ENCODE results near the gene PARD3.

Gene PARD3

DNA sequence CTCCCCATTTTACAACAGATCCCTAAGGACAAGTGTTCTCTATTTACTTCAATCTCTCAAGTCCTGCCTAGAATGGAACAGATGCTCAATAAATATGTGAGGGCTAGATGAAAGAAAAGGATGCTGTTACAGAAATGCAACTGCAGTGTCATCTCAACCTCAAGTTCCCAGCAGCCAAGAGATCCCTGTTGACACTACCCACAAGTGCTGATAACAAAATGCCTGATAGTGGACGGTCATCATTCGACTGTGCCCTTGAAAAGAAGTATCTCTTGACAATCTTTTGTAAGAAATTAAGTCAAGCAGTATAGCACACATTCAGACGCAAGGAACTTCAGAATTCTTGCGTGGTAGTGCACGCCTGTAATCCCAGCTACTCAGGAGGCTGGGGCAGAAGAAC is 133.2 kb downstream of the PARD3 start:
- Mint-ChIP-seq H3K27ac (no peak overlapping the region), H3K9me3 (no peaks in the 10 kb centered on the region), H3K36me3 (ENCODE audit: insufficient read depth) (no peaks in the 10 kb centered on the region), H3K4me3 (no peak overlapping the region), H3K27me3 (peaks cover 8 to 11% of the 10 kb centered on the region in 2 donors), H3K4me1 (ENCODE audit: low read depth in 2 of 2) (no peaks in the 10 kb centered on the region)
- DNase-seq, result no peak
- no peak for ATAC-seq (replicated peaks)

DNA sequence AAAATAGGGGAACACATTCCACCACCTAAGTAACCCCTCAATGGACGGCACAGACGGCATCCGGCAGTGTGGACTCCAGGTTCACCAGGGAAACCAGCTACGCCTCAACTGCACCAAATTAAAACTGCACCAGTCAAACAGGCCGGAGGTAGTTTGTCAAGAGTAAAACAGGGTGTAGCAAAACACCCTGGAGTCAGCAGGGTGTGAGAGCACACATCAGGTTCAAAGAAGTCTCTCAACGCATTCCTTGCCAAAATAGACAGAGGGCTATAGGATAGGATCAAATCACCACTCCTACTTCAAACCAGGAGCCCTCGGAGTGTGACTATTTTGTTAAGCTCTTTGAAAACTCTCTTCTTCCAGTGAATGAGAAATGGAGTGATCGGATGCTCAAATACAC is 135.9 kb downstream of the PARD3 start:
- DNase-seq (no peak), ATAC-seq (replicated peaks) (no peak)
- no peak overlapping the region for H3K27ac Mint-ChIP-seq
- H3K4me1 Mint-ChIP-seq (ENCODE audit: low read depth in 2 of 2), result no peaks in the 10 kb centered on the region
- no peak overlapping the region for H3K4me3 Mint-ChIP-seq
- H3K27me3 Mint-ChIP-seq, result peaks cover 18 to 33% of the 10 kb centered on the region in 2 donors
- peaks cover 0 to 5% of the 10 kb centered on the region in 2 donors for H3K9me3 Mint-ChIP-seq
- no peaks in the 10 kb centered on the region for H3K36me3 Mint-ChIP-seq (ENCODE audit: insufficient read depth)

DNA sequence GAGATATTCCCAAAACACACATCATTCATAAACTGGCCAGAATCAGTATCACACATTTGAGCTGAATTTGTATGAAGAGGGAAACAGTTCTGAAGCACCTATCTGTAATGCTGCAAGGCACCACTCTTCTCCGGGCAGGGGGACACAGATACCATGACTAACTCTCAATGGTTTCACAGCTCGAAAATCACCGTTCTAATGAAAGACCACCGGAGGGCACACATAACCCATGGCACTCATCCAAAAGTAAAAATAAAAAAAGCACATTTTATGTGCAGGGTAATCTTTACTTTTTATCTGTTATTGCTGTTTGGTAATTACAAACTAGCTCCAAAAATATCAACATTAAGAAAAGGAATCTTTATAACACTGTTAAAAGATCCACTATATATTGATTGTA is 137.5 kb downstream of the PARD3 start:
- Mint-ChIP-seq H3K4me3 (no peak overlapping the region), H3K27ac (no peak overlapping the region), H3K4me1 (ENCODE audit: low read depth in 2 of 2) (no peaks in the 10 kb centered on the region), H3K36me3 (ENCODE audit: insufficient read depth) (no peaks in the 10 kb centered on the region), H3K27me3 (peaks cover 25 to 38% of the 10 kb centered on the region in 2 donors), H3K9me3 (peaks cover 0 to 5% of the 10 kb centered on the region in 2 donors)
- ATAC-seq (replicated peaks) (no peak), DNase-seq (no peak)

DNA sequence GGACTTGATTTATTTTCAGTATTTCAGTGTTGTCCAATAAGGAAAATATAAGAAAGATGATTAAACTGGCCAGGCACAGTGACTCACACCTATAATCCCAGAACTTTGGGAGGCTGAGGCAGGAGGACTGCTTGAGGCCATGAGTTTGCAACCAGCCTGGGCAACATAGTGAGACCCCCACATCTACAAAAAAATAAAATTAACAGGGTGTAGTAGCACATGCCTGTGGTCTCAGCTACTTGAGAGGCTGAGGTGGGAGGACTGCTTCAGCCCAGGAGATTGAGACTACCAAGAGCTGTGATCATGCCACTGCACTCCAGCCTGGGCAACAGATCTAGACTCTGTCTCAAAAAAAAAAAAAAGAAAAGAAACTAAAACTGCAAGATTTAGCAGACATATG is 138.0 kb downstream of the PARD3 start:
- ATAC-seq (replicated peaks) (no peak), DNase-seq (no peak)
- no peak overlapping the region for H3K27ac Mint-ChIP-seq
- H3K36me3 Mint-ChIP-seq (ENCODE audit: insufficient read depth), result no peaks in the 10 kb centered on the region
- H3K4me3 Mint-ChIP-seq, result no peak overlapping the region
- H3K27me3 Mint-ChIP-seq, result peaks cover 25 to 43% of the 10 kb centered on the region in 2 donors
- no peaks in the 10 kb centered on the region for H3K4me1 Mint-ChIP-seq (ENCODE audit: low read depth in 2 of 2)
- peaks cover 0 to 5% of the 10 kb centered on the region in 2 donors for H3K9me3 Mint-ChIP-seq

DNA sequence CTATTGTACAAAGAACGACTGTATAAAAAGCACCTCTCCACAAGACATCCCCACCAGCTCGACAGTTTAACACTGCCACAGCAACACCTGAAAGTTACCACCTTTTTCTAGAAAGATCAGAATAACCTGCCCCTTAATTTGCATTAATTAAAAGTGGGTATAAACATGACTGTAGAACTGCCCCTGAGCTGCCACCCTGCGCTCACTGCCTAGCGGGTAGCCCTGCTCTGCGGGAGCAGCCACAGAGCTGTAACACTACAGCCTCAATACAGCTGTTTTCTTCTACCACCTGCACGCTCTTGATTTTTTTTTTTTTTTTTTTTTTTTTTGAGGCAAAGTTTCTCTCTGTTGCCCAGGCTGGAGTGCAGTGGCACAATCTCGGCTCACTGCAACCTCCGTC is 140.9 kb downstream of the PARD3 start:
- ATAC-seq (replicated peaks), result no peak
- peaks cover 0 to 5% of the 10 kb centered on the region in 2 donors for H3K9me3 Mint-ChIP-seq
- no peaks in the 10 kb centered on the region for H3K36me3 Mint-ChIP-seq (ENCODE audit: insufficient read depth)
- H3K4me3 Mint-ChIP-seq, result no peak overlapping the region
- DNase-seq, result no peak
- H3K27me3 Mint-ChIP-seq, result peaks cover 20 to 38% of the 10 kb centered on the region in 2 donors
- no peak overlapping the region for H3K27ac Mint-ChIP-seq
- H3K4me1 Mint-ChIP-seq (ENCODE audit: low read depth in 2 of 2), result no peaks in the 10 kb centered on the region

DNA sequence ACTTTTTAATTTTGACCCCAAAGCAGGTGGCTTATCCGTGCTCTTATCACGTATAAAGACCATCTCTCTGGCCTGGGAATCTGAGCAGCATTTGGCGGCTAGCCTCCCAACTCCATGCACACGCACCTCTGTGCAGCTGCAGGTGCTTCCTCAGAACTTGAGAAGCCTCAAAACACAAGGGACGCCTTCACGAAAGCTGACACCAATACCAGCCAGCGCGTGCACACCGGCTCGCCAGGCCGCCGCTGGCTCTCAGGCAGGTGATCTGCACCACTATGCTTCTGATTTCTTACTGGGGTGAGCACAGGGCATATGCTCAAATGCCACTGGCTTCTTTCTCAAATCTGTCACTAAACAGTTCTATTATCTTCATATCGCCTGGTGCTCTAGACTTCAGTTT is 145.0 kb downstream of the PARD3 start:
- peaks cover 6 to 16% of the 10 kb centered on the region in 2 donors for H3K27me3 Mint-ChIP-seq
- H3K36me3 Mint-ChIP-seq (ENCODE audit: insufficient read depth), result no peaks in the 10 kb centered on the region
- no peak overlapping the region for H3K27ac Mint-ChIP-seq
- no peak overlapping the region for H3K4me3 Mint-ChIP-seq
- ATAC-seq (replicated peaks) (no peak), DNase-seq (no peak)
- no peaks in the 10 kb centered on the region for H3K4me1 Mint-ChIP-seq (ENCODE audit: low read depth in 2 of 2)
- H3K9me3 Mint-ChIP-seq, result no peaks in the 10 kb centered on the region

DNA sequence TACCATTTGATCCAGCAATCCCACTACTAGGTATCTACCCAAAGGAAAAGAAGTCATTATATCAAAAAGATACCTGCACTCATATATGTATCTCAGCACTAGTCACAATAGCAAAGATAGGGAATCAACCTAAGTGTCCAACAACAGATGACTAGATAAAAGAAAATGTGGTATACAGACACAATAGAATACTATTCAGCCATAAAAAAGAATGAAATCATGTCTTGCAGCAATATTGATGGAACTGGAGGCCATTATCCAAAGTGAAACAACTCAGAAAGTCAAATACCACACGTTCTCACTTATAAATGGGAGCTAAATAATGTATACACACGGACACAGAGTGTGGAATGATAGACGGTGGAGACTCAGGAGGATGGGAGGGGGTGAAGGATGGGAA is 146.0 kb downstream of the PARD3 start:
- H3K4me3 Mint-ChIP-seq, result no peak overlapping the region
- no peak overlapping the region for H3K27ac Mint-ChIP-seq
- no peaks in the 10 kb centered on the region for H3K36me3 Mint-ChIP-seq (ENCODE audit: insufficient read depth)

DNA sequence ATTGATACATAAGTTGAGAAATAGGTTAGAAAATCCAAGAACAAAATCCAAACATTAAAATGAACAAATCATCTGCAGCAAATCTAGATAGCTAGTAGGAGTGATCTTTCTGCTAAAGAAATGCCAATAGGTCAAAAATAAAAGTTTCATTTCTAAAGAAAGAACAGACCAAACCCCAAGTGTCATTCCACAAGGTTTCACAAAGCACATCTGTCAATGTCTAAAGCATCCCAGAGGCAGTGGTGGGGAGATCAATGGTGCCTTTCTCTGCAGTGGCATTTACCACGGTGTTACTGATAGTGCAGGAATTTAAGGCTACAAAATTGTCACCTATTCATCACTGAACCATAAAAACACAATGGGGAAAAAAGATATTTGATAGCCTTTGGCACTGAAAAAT is 147.9 kb downstream of the PARD3 start:
- H3K4me1 Mint-ChIP-seq (ENCODE audit: low read depth in 2 of 2), result no peaks in the 10 kb centered on the region
- H3K9me3 Mint-ChIP-seq, result no peaks in the 10 kb centered on the region
- peaks cover 5 to 10% of the 10 kb centered on the region in 2 donors for H3K27me3 Mint-ChIP-seq
- H3K4me3 Mint-ChIP-seq, result no peak overlapping the region
- ATAC-seq (replicated peaks), result no peak
- no peak for DNase-seq
- no peaks in the 10 kb centered on the region for H3K36me3 Mint-ChIP-seq (ENCODE audit: insufficient read depth)
- no peak overlapping the region for H3K27ac Mint-ChIP-seq

More for the DNA sequence above, 146.0 kb downstream of the PARD3 start:
- ATAC-seq (replicated peaks) (no peak), DNase-seq (no peak)
- Mint-ChIP-seq H3K27me3 (peaks cover 10 to 12% of the 10 kb centered on the region in 2 donors), H3K9me3 (no peaks in the 10 kb centered on the region), H3K4me1 (ENCODE audit: low read depth in 2 of 2) (no peaks in the 10 kb centered on the region)

DNA sequence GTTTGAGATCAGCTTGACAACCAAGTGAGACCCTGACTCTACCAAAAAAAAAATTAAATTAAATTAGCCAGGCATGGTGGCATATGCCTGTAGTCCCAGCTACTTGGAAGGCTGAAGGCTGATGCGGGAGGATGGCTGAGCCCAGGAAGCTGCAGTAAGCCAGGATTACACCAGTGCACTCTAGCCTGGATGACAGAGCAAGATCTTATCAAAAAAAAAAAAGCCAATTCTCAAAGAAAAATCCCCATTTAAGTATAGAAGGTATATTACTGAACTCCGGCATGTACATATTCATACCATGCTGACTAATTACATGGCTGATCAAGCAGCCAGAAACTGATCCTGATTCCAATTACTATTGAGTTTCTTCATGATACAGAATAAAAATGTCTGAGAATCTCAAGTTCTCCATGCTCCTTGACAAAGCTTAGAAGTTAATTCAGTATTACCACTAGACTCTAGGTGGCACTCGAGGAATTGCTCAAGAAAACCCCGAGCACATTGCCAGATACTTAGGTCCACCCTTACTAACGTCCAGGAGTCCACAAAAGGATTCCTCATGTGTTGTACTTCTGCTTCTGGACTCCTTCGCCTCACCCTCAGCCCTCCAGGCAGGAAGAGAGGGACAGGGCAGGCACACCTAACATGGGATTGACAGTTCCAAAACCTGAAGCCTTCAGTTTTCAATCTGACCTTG is 148.9 kb downstream of the PARD3 start:
- H3K9me3 Mint-ChIP-seq, result no peaks in the 10 kb centered on the region
- H3K36me3 Mint-ChIP-seq (ENCODE audit: insufficient read depth), result no peaks in the 10 kb centered on the region
- no peak for ATAC-seq (replicated peaks)
- H3K27me3 Mint-ChIP-seq, result peaks cover 5 to 9% of the 10 kb centered on the region in 2 donors
- no peak overlapping the region for H3K4me3 Mint-ChIP-seq
- DNase-seq, result no peak
- H3K27ac Mint-ChIP-seq, result no peak overlapping the region
- no peaks in the 10 kb centered on the region for H3K4me1 Mint-ChIP-seq (ENCODE audit: low read depth in 2 of 2)

DNA sequence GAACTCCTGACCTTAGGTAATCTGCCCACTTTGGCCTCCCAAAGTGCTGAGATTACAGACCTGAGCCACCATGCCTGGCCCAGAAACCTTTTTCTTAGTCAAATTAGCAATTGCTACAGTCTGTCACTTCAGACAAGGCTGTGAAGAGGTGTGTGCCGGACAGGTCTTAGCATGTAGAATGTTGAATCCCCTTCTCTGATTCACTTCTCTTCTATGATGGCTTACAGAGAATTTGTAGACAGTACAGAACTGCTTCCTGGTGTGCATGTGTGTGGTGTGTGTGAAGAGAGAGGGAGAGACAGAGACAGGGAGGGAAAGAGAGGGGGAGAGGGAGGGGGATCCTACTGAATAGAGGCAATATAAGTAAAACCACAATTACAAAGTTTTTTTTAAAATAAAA is 150.4 kb downstream of the PARD3 start:
- DNase-seq (no peak), ATAC-seq (replicated peaks) (no peak)
- no peak overlapping the region for H3K27ac Mint-ChIP-seq
- H3K36me3 Mint-ChIP-seq (ENCODE audit: insufficient read depth), result no peaks in the 10 kb centered on the region
- no peaks in the 10 kb centered on the region for H3K4me1 Mint-ChIP-seq (ENCODE audit: low read depth in 2 of 2)
- peaks cover 5 to 18% of the 10 kb centered on the region in 2 donors for H3K27me3 Mint-ChIP-seq
- H3K4me3 Mint-ChIP-seq, result no peak overlapping the region
- H3K9me3 Mint-ChIP-seq, result no peaks in the 10 kb centered on the region

DNA sequence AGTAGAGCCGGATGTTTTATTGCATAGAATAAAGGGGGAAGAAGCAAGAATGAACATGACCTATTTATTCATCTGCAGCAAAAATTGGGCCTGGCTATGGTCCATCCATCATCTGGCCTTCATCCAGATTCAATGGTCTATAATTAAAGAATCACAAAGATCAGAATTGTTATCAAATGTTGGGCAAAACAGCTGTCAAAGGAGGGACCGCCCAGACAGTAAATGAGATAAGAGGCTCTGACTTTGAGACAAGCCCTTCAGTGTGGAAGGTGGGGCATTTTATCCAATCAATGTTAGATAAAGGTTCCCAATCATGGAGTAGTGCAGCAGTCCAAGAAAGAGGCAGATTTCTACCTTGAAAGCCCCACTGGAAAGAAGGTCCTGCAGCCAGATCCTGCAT is 153.5 kb downstream of the PARD3 start:
- Mint-ChIP-seq H3K27me3 (peaks cover 5 to 18% of the 10 kb centered on the region in 2 donors), H3K4me3 (no peak overlapping the region), H3K4me1 (ENCODE audit: low read depth in 2 of 2) (no peaks in the 10 kb centered on the region), H3K9me3 (no peaks in the 10 kb centered on the region), H3K27ac (no peak overlapping the region), H3K36me3 (ENCODE audit: insufficient read depth) (no peaks in the 10 kb centered on the region)
- ATAC-seq (replicated peaks) (no peak), DNase-seq (no peak)

DNA sequence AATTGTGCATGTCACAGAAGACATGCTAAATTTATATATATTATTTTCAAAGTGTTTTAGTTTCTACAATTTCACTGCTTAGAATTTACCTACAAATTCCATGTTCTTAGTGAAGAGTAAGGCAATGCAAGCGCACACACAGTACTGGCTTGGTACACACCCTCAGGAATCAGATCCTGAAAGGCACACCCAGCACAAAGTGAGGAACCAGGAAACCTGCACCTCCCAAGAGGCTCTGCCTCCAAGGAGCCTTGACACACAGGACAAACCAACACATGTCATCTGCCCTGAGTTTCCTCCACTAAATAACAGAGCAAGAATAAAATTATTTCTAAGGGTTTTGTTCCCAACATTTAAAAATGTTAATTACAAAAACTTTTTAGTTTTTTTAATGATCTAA is 156.2 kb downstream of the PARD3 start:
- H3K9me3 Mint-ChIP-seq, result no peaks in the 10 kb centered on the region
- no peak for DNase-seq
- H3K27ac Mint-ChIP-seq, result no peak overlapping the region
- H3K4me1 Mint-ChIP-seq (ENCODE audit: low read depth in 2 of 2), result no peaks in the 10 kb centered on the region
- ATAC-seq (replicated peaks), result no peak
- H3K4me3 Mint-ChIP-seq, result no peak overlapping the region
- H3K36me3 Mint-ChIP-seq (ENCODE audit: insufficient read depth), result no peaks in the 10 kb centered on the region
- H3K27me3 Mint-ChIP-seq, result peaks cover 0 to 18% of the 10 kb centered on the region in 2 donors

DNA sequence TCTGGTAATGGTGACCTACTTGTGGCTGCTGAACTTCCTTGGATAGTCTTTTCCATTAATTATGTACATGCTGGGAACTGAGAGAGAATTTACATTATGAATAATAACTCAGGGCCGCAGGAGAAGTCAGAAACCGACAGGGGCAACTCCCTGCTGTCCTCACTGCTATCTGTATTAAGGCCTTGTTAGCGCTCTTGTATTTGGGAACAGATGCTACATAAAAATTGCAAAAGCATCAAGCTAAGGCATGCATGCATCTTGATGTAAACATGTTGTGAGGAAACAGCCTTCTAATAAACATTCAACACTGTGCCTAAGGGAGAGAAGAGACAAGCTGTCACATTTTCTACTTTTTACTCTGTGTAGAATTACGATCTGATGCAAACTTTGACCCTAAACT is 158.4 kb downstream of the PARD3 start:
- H3K36me3 Mint-ChIP-seq (ENCODE audit: insufficient read depth), result no peaks in the 10 kb centered on the region
- no peak for ATAC-seq (replicated peaks)
- peaks cover 9 to 12% of the 10 kb centered on the region in 2 donors for H3K27me3 Mint-ChIP-seq
- no peak overlapping the region for H3K4me3 Mint-ChIP-seq
- no peaks in the 10 kb centered on the region for H3K4me1 Mint-ChIP-seq (ENCODE audit: low read depth in 2 of 2)
- no peaks in the 10 kb centered on the region for H3K9me3 Mint-ChIP-seq
- H3K27ac Mint-ChIP-seq, result no peak overlapping the region
- DNase-seq, result no peak

DNA sequence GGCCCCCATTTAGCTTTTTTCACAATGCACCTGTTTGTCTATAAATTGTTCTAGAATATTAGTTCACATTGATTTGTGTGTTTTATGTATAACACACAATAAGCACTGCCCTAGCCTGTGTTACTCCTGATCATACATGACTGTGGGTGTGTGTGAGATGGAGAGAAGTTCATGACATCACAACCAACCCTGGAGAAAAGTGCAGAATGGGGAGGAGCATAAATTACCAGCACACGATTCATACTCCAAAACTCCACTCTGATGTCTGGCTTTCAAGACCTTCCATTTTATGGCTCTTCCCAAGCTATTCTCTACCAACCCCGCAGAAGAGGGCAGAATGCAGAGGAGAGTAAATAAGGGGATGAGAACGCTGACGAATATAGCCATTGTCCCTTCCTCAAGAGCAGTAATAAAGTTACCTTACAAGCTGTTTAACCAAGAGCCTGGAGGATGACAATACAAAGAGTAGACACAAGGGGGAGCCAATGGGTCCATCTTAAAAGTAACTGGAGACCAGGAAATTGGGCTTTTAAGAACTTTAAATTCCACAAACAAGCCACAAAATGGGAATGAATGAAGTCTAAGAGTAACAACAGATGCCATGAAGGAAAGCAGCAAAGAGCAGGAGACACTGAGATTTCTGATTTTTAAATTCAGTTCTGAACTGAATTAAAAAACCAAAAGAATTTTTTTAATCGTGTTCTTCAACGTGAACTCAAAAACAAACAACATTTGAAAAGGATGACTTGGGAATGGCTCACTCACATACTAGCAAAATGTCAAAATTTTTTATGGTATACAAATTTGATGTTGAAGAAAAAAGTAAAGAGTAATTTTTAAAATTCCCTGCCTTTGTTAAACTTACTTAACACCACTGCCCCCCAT is 159.6 kb downstream of the PARD3 start:
- Mint-ChIP-seq H3K36me3 (ENCODE audit: insufficient read depth) (no peaks in the 10 kb centered on the region), H3K4me1 (ENCODE audit: low read depth in 2 of 2) (no peaks in the 10 kb centered on the region), H3K4me3 (no peak overlapping the region), H3K27ac (no peak overlapping the region), H3K9me3 (no peaks in the 10 kb centered on the region), H3K27me3 (peaks cover 7 to 12% of the 10 kb centered on the region in 2 donors)
- no peak for ATAC-seq (replicated peaks)
- DNase-seq, result no peak

Data from effector memory CD8-positive, alpha-beta T cell (primary cell).